HEK293T (cell line): ENCODE measurements around the gene HSPB9.

Experiments used
- ARNT ChIP-seq: fragments of 450-650 bp; IDR thresholded peaks from 2 replicates; pipeline ENCODE4 v1.6.1; 2017; ENCODE audit warnings: mild to moderate bottlenecking
- BHLHE40 ChIP-seq: fragments of 450-650 bp; IDR thresholded peaks from 2 replicates; pipeline ENCODE4 v1.6.1; 2016; ENCODE audit warnings: mild to moderate bottlenecking, moderate library complexity, borderline replicate concordance
- ELF4 ChIP-seq: fragments of 450-650 bp; IDR thresholded peaks from 2 replicates; pipeline ENCODE4 v1.6.1; 2017; ENCODE audit warnings: antibody characterized with exemption
- FOXA1 ChIP-seq: fragments of 450-650 bp; IDR thresholded peaks from 2 replicates; pipeline ENCODE4 v1.6.1; 2016; ENCODE audit warnings: mild to moderate bottlenecking
- FOXK2 ChIP-seq: fragments of 450-650 bp; IDR thresholded peaks from 2 replicates; pipeline ENCODE4 v1.6.1; 2016; ENCODE audit warnings: mild to moderate bottlenecking
- FOXM1 ChIP-seq: fragments of 450-650 bp; IDR thresholded peaks from 2 replicates; pipeline ENCODE4 v1.6.1; 2017; ENCODE audit warnings: mild to moderate bottlenecking, borderline replicate concordance
- HDGF ChIP-seq: fragments of 450-650 bp; IDR thresholded peaks from 2 replicates; pipeline ENCODE4 v1.6.1; 2017; ENCODE audit warnings: antibody characterized with exemption, borderline replicate concordance
- L3MBTL2 ChIP-seq: fragments of 450-650 bp; conservative IDR thresholded peaks from 2 replicates; pipeline ENCODE4 v1.6.1; 2016; ENCODE audit warnings: mild to moderate bottlenecking
- LEF1 ChIP-seq: fragments of 450-650 bp; IDR thresholded peaks from 2 replicates; pipeline ENCODE4 v1.6.1; 2017; ENCODE audit warnings: mild to moderate bottlenecking, borderline replicate concordance
- NFRKB ChIP-seq: fragments of 450-650 bp; IDR thresholded peaks from 2 replicates; pipeline ENCODE4 v1.6.1; 2016; ENCODE audit warnings: mild to moderate bottlenecking, moderate library complexity
- SP1 ChIP-seq: fragments of 450-650 bp; IDR thresholded peaks from 2 replicates; pipeline ENCODE4 v1.6.1; 2017
- SUZ12 ChIP-seq: fragments of 450-650 bp; IDR thresholded peaks from 2 replicates; pipeline ENCODE4 v1.6.1; 2016; ENCODE audit warnings: mild to moderate bottlenecking
- ZNF384 ChIP-seq: fragments of 450-650 bp; IDR thresholded peaks from 2 replicates; pipeline ENCODE4 v1.6.1; 2016
- TF ChIP-seq, protein P1 (sequence below): fragments of 450-650 bp; IDR thresholded peaks from 2 replicates; pipeline ENCODE4 v1.6.1; 2016

DNA sequence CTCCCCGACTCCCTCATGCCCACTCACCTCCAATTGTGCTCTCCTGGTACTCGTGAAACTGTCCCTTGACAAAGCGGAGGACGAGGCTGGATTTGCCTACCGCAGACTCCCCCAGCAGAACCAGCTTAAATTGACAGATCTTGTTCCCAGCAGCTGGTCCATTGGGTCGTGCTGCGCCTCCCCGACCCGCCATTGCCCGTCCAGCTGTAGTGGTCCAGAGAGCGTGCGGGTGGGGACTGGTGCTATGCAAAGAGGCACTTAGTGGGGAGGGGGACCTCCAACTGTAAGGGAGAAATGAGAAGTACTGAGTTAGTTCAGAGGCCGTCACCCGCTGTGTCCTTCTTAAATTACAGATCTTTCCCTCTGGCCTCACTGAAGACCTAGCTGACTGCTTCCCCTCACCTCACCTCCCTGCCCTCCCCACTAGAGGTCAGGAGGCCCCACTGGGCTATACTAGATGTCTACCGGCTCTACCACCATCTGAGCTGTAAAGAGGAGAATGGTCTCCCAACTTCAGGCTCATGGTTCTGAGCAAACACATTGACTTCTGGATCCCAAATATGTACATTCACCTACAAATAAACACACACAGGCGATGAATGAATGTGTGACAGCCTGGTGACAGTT lies 7.8 kb downstream of the HSPB9 start:
- no peak for TF ChIP-seq HDGF
- no peak for TF ChIP-seq ARNT
- no peak for TF ChIP-seq FOXA1
- TF ChIP-seq L3MBTL2 = no peak
- no peak for TF ChIP-seq FOXK2
- no peak for TF ChIP-seq ELF4
- no peak for TF ChIP-seq NFRKB
- TF ChIP-seq SUZ12 = no peak
- TF ChIP-seq BHLHE40 = no peak
- TF ChIP-seq, protein P1, sequence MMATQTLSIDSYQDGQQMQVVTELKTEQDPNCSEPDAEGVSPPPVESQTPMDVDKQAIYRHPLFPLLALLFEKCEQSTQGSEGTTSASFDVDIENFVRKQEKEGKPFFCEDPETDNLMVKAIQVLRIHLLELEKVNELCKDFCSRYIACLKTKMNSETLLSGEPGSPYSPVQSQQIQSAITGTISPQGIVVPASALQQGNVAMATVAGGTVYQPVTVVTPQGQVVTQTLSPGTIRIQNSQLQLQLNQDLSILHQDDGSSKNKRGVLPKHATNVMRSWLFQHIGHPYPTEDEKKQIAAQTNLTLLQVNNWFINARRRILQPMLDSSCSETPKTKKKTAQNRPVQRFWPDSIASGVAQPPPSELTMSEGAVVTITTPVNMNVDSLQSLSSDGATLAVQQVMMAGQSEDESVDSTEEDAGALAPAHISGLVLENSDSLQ = no peak
- TF ChIP-seq ZNF384 = no peak
- TF ChIP-seq SP1 = no peak
- TF ChIP-seq FOXM1 = no peak
- no peak for TF ChIP-seq LEF1
